HL-60 (cell line): ENCODE data around the gene ARMC5.

Source experiments
- DNase-seq, 2 experiments: peaks; one replicate each; pipeline ENCODE4 v3.0.0-alpha.2; 2010 to 2020; ENCODE audit warnings: low read depth in 1 of 2, low spot score in 1 of 2
- H3K27ac ChIP-seq: fragments of 250-450 bp; sonication (Bioruptor Pico); replicated peaks from 2 replicates; pipeline ENCODE4 v1.5.1; 2020; ENCODE audit warnings: mild to moderate bottlenecking, moderate library complexity
- H3K27me3 ChIP-seq: fragments of 250-450 bp; sonication (Bioruptor Pico); 2 replicates; pipeline ENCODE4 v1.5.1; 2021; ENCODE audit warnings: mild to moderate bottlenecking, moderate library complexity; ENCODE audit not compliant: insufficient read depth, poor library complexity, severe bottlenecking
- H3K4me3 ChIP-seq: replicated peaks from 2 replicates; pipeline ENCODE4 v1.5.1; 2011; ENCODE audit warnings: mild to moderate bottlenecking, control low read depth, low read length; ENCODE audit not compliant: insufficient read depth
- GABPA ChIP-seq: IDR thresholded peaks from 2 replicates; pipeline ENCODE4 v1.6.1; 2012; ENCODE audit warnings: low read depth
- POLR2AphosphoS5 ChIP-seq: IDR thresholded peaks from 2 replicates; pipeline ENCODE4 v1.6.1; 2012; ENCODE audit warnings: low read depth
- SPI1 ChIP-seq: IDR thresholded peaks from 2 replicates; pipeline ENCODE4 v1.6.1; 2012; ENCODE audit warnings: low read depth, mild to moderate bottlenecking, borderline replicate concordance
- TF ChIP-seq, protein P1 (sequence below): IDR thresholded peaks from one replicate; pipeline ENCODE4 v1.5.1; 2011; ENCODE audit warnings: low read length, control low read depth, inconsistent platforms; ENCODE audit not compliant: insufficient read depth
- TF ChIP-seq, protein P2 (sequence below): IDR thresholded peaks from 2 replicates; pipeline ENCODE4 v1.6.1; 2012; ENCODE audit warnings: low read depth; ENCODE audit not compliant: insufficient replicate concordance

ARMC5 gene

DNA sequence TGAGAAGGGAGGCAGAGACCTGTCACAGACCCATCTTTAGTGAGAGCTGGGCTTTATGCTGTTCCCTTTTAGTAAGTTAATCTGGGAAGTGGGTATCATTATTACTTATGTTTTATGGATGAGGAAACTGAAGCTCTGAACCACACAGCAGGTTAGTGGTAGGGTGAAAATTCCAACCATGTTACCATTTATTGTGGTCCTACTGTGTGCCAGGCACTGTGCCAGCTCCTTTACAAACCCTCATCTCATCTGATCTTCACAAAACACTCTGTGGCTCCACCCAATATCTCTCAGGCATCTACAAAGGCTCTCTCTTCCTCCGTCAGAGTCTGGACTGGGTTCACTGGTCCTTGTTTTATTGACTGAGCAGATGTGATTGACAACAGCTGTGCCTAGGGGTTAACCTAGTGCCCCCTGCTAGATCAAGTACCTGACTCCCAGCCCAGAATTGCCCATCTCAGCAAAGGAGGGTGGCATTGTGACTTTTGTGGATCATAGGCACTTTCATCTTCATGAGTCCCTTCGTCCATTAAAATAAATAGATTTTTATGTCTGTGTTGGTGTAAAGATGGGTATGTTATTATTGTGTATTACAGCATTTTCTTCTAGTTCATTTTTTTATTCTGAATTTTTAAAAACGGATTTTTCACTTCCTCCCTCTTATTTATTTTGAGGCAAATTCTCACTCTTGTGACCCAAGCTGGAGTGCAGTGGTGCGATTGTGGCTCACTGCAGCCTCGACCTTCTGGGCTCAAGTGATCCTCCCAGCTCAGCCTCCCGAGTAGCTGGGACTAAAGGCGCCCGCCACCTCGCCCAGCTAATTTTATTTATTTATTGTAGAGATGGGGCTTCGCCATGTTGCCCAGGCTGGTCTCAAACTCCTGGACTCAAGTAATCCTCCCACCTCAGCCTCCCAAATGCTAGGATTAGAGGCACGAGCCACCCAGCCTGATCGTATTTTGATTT lies 15.8 kb downstream of the ARMC5 start:
- peaks cover 31% of the 10 kb centered on the region for H3K27me3 ChIP-seq
- H3K27ac ChIP-seq, result no peak overlapping the region
- DNase-seq, result no peak
- H3K4me3 ChIP-seq, result no peak overlapping the region
- TF ChIP-seq GABPA (no peak), SPI1 (no peak), POLR2AphosphoS5 (no peak)
- TF ChIP-seq, protein P1, sequence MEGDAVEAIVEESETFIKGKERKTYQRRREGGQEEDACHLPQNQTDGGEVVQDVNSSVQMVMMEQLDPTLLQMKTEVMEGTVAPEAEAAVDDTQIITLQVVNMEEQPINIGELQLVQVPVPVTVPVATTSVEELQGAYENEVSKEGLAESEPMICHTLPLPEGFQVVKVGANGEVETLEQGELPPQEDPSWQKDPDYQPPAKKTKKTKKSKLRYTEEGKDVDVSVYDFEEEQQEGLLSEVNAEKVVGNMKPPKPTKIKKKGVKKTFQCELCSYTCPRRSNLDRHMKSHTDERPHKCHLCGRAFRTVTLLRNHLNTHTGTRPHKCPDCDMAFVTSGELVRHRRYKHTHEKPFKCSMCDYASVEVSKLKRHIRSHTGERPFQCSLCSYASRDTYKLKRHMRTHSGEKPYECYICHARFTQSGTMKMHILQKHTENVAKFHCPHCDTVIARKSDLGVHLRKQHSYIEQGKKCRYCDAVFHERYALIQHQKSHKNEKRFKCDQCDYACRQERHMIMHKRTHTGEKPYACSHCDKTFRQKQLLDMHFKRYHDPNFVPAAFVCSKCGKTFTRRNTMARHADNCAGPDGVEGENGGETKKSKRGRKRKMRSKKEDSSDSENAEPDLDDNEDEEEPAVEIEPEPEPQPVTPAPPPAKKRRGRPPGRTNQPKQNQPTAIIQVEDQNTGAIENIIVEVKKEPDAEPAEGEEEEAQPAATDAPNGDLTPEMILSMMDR, result no peak
- TF ChIP-seq, protein P2, sequence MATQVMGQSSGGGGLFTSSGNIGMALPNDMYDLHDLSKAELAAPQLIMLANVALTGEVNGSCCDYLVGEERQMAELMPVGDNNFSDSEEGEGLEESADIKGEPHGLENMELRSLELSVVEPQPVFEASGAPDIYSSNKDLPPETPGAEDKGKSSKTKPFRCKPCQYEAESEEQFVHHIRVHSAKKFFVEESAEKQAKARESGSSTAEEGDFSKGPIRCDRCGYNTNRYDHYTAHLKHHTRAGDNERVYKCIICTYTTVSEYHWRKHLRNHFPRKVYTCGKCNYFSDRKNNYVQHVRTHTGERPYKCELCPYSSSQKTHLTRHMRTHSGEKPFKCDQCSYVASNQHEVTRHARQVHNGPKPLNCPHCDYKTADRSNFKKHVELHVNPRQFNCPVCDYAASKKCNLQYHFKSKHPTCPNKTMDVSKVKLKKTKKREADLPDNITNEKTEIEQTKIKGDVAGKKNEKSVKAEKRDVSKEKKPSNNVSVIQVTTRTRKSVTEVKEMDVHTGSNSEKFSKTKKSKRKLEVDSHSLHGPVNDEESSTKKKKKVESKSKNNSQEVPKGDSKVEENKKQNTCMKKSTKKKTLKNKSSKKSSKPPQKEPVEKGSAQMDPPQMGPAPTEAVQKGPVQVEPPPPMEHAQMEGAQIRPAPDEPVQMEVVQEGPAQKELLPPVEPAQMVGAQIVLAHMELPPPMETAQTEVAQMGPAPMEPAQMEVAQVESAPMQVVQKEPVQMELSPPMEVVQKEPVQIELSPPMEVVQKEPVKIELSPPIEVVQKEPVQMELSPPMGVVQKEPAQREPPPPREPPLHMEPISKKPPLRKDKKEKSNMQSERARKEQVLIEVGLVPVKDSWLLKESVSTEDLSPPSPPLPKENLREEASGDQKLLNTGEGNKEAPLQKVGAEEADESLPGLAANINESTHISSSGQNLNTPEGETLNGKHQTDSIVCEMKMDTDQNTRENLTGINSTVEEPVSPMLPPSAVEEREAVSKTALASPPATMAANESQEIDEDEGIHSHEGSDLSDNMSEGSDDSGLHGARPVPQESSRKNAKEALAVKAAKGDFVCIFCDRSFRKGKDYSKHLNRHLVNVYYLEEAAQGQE, result no peak

DNA sequence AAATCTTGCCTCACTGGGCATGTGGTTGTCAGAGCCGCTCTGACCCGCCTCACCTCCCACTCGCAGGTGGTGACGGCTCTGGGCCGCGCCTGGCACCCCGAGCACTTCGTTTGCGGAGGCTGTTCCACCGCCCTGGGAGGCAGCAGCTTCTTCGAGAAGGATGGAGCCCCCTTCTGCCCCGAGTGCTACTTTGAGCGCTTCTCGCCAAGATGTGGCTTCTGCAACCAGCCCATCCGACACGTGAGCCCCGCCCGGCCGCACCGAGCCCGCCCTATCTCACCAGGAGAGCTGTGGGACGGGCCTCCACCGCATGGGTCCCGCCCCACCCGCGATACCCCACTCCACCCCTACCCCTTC lies 16.6 kb downstream of the ARMC5 start:
- peak overlapping the region; percentile 45 for H3K4me3 ChIP-seq
- no peak for TF ChIP-seq GABPA
- TF ChIP-seq, protein P1, result no peak
- TF ChIP-seq SPI1, result no peak
- TF ChIP-seq POLR2AphosphoS5, result no peak
- TF ChIP-seq, protein P2, result no peak
- no peak overlapping the region for H3K27ac ChIP-seq
- H3K27me3 ChIP-seq, result peaks cover 31% of the 10 kb centered on the region
- no peak for DNase-seq

DNA sequence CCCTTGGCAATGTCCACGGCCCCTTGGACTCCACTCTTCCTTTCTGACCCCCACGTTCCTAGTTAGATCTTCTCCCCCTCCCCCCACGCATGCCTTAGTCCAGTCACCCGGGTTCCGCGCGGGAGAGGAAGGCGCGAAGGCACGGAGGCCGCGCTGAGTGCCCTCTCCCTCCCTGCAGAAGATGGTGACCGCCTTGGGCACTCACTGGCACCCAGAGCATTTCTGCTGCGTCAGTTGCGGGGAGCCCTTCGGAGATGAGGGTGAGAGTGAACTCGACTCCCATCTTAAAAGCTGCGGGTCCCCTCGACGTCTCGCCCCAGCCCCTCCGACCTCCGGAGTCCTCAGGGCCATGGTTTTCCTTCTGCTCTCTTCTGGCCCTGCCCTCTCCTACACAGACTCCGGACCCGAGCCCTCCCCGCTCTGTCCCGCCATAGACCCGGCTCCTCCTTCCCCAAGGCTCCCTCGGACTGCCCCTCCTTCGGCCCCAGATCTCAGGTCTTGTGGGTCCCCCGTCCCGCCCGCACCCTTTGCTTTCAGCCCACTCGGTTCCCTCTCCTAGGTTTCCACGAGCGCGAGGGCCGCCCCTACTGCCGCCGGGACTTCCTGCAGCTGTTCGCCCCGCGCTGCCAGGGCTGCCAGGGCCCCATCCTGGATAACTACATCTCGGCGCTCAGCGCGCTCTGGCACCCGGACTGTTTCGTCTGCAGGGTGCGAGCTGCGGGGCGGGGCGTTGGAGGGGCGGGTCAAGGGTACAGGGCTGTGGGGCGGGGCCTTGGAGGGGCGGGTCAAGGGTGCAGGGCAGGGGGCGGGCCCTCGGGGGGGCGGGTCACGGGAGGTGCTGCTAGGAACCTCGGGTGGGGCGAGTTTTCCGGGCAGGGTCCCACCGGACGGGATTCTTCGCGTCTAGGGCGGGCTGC lies 17.3 kb downstream of the ARMC5 start:
- DNase-seq, result peak; percentile 55 to 74
- TF ChIP-seq GABPA, result no peak
- TF ChIP-seq SPI1, result no peak
- Histone ChIP-seq H3K27ac (no peak overlapping the region), H3K27me3 (peaks cover 27% of the 10 kb centered on the region), H3K4me3 (peak overlapping the region; percentile 45)
